HG02943 (cell line): ENCODE measurements around the gene IFT43.

Source experiments
- ATAC-seq: cut with Tn5 transposase; IDR thresholded peaks from one replicate; pipeline ENCODE4 v1.9.1; 2021; ENCODE audit warnings: mild to moderate bottlenecking, low read depth, moderate library complexity; ENCODE audit not compliant: unreplicated experiment

Gene IFT43

GRCh38 chr14:76101391-76102379, 116.1 kb downstream of the IFT43 start:
- no peak for ATAC-seq

- no peak for ATAC-seq
These were observed 119.3 kb downstream of the IFT43 start for GRCh38 chr14:76104802-76105355.

GRCh38 chr14:76106188-76106587, 120.6 kb downstream of the IFT43 start:
- ATAC-seq: no peak

- no peak for ATAC-seq
These were observed 123.7 kb downstream of the IFT43 start for GRCh38 chr14:76109087-76109880.

- ATAC-seq: no peak
These were observed 127.5 kb downstream of the IFT43 start for GRCh38 chr14:76112889-76113624.

- ATAC-seq: no peak
These were observed 128.1 kb downstream of the IFT43 start for GRCh38 chr14:76113691-76114090.

GRCh38 chr14:76115010-76115422, 129.5 kb downstream of the IFT43 start:
- no peak for ATAC-seq

GRCh38 chr14:76117789-76118484, 132.4 kb downstream of the IFT43 start:
- ATAC-seq: no peak

- no peak for ATAC-seq
These were observed 133.0 kb downstream of the IFT43 start for GRCh38 chr14:76118594-76118993.

GRCh38 chr14:76121089-76121748, 135.7 kb downstream of the IFT43 start:
- ATAC-seq: no peak

GRCh38 chr14:76123426-76124225, 138.1 kb downstream of the IFT43 start:
- no peak for ATAC-seq

- ATAC-seq: no peak
These were observed 139.9 kb downstream of the IFT43 start for GRCh38 chr14:76125511-76125910.

GRCh38 chr14:76126076-76126475, 140.5 kb downstream of the IFT43 start:
- ATAC-seq: no peak

- no peak for ATAC-seq
These were observed 144.5 kb downstream of the IFT43 start for GRCh38 chr14:76129851-76130576.

- ATAC-seq: no peak
These were observed 145.8 kb downstream of the IFT43 start for GRCh38 chr14:76131071-76131965.

- no peak for ATAC-seq
These were observed 147.5 kb downstream of the IFT43 start for GRCh38 chr14:76133103-76133502.
